GM19395 (cell line): ENCODE results near the gene IRF5.

ENCODE experiments used
- ATAC-seq: cut with Tn5 transposase; IDR thresholded peaks from one replicate; pipeline ENCODE4 v1.9.1; 2021; ENCODE audit warnings: mild to moderate bottlenecking, moderate library complexity; ENCODE audit not compliant: unreplicated experiment

Gene IRF5

DNA sequence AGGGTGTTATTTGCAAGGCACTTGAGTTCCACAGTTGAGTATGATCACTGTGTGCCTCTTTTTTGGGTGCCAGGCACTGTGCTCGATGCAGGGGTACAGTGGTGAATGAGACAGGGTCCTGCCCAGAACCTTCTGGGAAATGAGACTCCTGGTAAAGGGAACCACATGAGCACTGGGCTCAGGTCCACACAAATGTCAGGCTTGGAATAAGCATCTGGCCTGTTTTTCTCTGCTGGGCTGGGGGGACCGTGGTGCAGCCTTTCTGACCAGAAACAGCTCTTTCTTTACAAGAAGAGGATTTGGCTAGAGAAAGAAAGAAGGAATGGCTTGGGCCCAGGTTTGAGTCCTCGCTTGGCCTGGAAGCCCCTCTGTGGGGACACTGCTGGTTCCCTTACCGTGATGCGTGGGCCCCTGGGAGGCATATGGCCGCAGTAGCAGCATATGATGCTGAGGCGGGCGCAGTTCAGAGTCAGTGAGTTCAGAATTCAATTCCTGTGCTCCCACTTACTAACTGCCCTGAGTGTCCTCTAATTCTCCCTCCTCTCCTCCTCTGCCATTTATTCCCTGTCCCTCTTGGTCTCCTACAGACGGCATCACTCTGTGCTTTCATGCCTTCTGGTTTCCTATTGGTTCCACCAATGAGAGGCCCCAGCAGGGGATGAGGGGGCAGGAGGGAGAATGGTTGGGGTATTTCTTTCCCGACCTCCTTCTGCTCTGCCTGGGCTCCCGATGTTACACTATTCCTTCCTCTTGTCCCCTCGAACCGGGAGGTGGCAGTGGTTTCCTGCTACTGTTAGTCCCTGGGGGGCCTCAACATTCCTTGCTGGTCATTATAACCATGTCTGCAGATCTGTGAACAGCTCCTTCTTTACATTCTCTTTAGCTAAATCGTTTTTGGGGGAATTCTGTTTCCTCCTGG, 17.6 kb upstream of the IRF5 start:
- ATAC-seq: no peak

DNA sequence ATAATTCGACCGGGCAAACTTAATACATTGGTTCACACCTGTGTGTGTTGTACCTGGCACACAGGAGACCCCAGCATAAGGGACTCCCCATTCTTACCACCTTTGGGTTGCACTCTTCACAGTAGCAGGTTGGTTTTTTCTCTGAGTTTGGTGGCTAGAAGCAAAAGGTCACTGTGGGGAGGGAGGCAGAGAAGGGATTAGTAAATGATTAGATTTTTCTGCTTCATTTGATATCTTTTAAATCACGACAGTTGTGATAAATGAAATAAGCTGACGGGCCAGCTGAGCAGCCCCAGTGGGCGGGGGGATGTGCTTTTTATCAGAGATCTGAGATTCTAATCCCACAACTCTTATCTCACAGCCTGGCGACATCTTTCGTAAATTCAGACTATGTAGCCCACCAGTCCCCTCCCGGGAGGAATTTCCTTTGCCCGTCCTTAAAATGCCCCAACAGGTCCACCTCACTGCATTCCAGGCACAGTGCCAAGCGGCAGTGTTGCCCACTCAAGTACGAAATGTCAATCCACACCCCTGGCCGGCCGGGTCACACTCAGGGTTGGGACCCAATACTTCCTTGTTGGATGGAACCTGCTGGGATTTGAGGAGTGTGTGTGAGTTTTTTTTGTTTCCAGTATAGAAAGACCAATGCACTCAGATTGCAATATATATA, 16.7 kb upstream of the IRF5 start:
- ATAC-seq: no peak

DNA sequence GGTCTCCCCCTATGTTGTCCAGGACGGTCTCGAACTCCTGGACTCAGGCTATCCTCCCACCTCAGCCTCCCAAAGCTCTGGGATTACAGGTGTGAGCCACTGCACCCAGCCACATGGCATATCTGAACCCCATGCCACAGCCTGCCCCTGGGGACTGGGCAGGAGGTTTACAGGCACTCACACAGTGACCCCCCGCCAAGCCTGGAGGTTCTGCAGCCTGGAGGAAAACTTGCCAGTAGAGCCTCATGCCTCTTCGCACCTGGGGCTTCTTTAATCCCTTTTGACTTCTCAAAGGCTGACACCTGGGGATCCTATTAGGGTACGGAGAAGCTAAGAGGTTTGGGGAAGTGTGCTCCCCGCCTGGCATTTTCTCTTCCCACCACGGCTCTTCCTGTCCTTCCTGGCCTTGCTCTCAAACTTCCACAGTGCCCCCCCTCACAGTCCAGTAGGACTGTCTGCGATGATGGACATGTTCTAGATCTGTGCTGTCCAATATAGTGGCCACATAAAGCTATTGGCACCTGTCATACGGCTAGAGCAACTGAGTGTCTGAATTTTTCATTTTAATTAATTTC, 15.8 kb upstream of the IRF5 start:
- no peak for ATAC-seq

DNA sequence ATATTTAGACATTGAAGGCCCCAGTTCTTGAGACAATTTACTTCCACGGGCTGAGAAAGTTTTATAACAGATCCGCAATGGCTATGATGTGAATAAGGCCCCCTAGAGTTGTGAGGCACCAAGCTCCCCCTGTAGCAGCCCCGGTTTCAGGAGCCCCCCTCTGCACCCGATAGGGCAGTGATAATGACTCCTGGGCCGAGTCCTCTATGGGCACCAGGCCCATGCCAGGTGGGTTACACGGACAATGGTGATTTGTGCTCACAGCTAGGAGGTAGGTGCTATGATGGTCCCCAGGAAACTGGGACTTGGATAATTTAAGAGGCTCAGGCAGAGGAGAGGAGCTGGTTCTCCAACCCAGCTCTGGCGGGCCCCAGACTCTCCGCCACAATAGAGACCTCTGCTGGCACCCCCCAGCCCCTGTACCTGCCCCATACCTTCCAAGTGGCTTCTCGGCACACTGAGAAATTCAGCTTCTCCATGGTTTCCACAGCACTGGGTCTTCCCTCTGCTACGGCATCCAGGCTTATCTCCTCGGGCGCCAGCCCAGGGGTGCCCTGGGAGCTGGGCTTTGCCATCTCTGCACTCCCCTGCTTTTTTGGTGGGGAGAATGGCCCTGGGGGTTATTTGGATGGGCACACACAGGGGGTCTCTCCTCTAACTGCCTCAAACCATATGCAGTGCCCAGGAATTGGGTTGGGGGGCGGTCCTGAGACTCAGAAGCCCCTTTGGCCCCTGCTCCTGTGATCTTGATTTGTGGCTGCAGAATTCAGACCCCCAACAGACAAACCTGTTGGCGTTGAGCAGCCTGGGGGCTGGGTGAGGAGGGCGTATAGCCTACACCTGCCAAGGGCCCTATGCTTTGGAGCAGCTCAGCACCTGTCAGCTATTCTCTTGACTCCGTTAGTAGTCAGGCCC, 15.0 kb upstream of the IRF5 start:
- ATAC-seq: no peak

DNA sequence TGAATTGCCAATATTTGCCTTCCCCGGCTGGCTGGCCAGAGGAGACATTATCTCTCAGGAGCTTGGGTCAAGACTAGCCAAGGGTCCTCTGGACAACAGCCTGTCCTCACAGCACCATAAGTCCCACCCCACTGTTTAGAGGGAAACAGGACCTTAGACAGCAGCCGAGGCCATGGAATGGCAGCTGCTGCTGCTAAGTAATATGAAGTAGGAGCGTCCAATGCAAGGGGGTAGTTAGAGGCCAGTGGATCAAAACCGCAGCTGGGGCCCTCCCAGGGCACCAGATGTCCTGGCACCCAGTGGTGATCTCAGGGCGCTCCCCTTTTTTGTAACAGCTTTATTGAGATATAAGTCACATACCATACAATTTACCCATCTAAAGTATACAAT, 14.3 kb upstream of the IRF5 start:
- ATAC-seq: no peak

DNA sequence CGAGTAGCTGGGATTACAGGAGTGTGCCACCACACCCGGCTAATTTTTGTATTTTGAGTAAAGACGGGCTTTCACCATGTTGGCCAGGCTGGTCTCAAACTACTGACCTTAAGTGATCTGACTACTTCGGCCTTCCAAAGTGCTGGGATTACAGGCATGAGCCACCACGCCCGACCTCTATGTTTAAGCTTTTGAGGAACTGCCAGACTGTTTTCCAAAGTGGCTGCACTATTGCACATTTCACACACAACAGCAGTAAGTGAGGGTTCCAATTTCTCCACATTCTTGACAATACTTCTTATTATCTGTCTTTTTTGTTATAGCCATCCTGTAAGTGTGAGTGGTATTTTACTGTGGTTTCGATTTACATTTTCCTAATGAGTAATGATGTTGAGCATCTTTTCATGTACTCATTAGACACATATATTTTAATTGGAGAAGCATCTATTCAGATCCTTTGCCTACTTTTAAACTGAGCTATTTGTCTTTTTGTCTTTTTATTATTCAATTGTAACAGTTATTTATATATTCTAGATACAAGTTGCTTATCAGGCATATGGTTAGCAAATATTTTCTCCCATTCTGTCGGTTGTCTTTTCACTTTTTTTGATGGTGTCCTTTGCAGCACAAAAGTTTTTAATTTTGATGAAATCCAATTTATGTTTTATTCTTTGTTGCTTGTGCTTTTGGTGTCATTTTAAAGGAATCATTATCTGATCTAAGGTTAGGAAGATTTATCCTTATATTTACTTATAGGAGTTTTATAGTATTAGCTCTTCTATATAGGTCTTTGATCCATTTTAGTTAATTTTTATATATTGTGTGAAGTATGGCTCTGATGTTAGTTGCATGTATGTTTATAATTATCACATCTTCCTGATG, 12.8 kb upstream of the IRF5 start:
- no peak for ATAC-seq

DNA sequence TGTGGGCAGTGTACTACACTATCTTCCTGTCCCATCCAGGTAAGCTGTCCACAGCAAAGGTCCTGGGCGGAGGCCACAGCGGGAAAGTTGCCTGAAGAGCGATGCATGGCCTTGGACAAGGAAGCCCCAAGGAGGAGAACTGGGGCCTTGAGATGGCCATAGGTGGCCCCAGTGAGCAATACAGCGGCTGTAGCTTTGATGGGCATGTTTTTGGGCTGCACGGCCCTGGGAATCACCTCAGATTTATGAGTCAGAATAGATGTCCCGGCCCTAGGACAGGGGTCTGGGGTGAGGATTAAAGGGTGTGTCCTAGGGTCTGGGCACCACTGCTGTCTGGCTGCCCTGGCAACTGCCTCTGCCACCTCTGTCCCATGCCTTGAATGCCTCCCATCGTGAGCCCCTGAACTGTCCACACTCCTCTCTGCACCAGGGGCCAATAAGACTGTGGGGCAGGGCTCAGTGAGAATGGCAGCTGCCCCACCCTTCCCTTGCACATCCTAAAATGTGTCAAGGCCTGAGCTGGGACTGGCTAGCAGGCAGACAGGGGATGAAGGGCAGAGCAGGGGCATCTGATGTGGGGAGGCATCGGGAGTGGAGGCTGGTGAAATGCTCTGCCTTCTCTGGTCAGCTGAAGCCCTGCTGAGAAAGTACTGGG, 9.4 kb upstream of the IRF5 start:
- no peak for ATAC-seq

DNA sequence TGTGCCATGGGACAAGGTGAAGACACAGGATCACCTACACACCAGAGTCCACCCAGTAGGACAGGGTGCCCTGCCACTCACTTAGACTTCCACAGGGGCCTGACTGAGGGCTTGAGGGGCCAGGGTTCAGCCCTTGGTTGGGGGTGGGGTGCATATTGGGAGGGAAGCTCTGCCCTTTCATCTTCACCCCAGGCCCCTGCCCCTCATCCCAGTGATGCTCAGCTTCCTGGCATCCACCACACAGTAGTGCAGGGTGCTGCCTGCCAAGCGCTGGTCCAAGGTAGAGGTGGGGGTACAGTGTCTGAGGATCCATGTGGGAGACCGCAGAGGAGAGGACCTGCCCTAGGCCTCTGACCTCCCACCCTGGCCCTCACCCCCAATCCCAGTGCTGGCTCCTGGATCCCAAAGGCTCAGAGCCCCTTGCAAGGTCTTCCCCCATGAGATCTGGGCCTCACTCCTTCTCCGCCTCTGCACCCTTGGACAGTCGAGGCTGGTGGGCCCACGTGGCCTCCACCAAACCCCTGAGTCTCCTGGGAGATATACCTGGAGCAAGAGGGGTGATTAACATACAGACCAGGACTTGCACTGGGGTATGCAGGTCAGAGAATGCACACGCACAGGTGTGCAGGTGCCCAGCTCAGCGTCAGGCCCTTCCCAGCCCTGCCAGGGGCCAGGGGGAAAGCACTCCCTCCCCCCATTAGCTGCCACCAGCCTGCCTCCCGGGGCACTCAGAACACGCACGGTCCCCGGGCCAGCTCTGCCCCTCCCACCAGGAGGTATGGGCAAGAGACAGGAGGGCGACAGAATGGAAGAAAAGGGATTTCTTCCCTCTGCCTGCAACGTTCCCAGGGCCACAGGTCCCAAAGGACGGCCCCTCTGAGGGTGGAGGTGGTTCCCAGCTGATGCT, 8.6 kb upstream of the IRF5 start:
- ATAC-seq: no peak

DNA sequence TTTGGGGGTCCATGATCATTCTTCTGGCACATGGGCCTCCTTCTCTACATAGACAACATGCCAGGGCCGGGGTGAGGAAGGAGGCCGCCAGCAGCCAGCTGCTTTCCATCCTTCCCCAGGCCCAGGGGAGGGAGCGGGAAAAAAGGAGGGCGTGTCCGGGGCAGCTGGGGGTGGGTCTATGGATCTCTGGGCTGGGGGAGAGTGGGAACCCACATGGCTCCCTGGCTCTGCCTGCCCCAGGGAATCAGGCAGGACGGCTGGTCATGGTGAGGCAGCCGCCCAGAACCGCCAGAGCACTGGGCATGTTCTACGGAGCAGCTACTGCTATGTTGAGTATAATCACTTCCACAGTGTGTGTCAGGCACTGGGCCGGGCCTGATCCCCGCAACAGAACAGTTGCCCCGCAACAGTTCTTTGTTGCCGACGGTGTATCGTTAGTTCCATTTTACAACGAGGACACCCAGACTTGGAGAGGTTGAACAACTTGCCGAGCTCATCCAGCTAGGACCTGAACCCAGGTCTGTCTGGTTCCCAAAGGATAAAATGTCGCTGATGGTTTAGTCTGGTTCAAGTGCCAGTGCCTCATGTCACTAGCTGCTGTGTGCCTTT, 6.4 kb upstream of the IRF5 start:
- ATAC-seq: no peak

DNA sequence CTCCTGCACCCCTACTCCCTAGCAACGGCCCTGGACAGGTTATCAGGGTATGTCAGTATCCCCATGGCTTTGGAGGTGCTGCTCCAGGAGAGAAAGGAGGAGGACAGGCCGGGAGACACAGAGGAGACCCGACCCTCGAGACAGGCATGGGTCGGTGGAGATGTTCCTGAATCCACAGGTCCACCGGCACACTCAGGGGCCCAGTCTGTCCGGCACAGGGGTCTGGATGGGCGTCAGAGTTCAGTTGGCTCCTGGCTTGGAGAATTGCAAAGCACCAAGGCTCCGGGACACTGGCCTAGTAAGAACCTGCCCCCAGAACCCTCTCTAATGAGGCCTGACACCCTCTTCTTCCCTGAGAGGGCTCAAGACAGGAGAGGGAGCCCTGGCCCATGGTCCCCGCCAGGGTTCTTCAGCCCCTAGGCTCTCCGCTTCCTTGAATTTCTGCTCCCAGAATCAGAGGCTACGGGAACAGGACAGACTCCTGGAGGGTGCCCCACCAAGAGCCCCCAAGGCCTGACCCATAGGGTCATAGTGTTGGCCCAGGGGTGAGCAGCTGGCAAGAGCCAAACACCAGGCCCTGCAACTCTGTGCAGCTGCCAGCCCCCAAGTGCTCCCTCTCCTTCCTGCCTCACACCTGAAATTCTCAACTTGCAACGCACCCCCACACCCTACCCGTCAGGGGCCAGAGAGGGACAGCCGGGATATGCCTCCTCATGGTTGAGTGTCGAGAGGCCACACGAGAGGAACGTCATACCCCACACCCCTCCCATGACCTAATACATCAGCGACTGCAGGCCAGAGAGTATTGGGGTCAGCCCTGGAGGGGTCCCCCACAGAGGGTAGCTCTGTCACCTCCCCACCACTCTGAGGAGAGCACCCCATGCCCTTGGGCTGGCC, 5.5 kb upstream of the IRF5 start:
- no peak for ATAC-seq

DNA sequence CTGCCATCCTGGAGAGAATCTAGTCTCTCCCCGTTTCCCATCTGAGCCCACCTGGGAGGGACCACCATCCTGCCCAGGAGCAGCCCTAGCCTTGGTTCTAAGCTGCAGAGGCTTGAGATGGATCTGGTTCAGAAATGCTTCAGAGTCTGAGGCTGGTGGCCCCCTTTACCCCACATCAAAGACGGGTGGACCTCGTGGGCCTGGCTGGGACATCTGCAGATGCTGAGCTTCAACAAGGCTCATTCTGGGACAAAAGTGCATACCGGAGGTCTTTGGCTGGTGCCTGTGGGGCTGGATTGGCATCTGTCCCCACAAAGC, 4.9 kb upstream of the IRF5 start:
- no peak for ATAC-seq

DNA sequence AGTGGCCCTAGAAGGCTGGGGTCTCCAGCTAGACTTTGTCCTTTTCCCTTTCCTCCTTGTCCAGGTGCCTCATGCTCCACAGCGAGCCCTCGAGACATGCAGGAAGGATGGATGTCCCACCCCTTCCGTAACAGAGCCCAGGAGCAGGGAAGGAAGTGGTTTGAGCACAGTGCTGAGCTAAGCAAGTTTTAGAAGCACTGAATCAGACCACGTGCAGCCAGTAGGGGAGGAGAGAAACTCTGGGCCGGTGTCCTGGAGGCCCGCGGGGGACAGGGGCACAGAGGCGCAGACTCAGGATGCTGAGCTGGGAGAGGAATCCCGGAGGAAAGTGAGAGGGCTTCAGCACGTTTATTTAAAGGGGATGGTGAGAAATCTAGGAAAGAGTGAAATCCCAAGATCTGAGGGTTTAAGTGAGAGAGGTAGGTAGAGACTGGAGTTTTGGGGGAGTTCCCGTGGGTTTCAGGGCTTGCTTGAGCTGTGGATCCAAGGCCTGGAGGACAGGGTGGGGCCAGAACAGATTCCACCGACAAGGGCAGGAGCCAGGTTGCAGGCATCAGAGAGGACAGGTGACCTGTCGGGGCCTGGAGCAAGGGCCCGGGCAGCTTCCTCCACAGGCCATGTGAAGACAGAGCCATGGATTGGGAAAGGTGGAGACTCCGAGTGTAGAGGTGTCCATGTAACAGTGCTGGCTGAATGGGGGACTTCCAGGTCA, 4.4 kb upstream of the IRF5 start:
- ATAC-seq: peak; percentile 37

DNA sequence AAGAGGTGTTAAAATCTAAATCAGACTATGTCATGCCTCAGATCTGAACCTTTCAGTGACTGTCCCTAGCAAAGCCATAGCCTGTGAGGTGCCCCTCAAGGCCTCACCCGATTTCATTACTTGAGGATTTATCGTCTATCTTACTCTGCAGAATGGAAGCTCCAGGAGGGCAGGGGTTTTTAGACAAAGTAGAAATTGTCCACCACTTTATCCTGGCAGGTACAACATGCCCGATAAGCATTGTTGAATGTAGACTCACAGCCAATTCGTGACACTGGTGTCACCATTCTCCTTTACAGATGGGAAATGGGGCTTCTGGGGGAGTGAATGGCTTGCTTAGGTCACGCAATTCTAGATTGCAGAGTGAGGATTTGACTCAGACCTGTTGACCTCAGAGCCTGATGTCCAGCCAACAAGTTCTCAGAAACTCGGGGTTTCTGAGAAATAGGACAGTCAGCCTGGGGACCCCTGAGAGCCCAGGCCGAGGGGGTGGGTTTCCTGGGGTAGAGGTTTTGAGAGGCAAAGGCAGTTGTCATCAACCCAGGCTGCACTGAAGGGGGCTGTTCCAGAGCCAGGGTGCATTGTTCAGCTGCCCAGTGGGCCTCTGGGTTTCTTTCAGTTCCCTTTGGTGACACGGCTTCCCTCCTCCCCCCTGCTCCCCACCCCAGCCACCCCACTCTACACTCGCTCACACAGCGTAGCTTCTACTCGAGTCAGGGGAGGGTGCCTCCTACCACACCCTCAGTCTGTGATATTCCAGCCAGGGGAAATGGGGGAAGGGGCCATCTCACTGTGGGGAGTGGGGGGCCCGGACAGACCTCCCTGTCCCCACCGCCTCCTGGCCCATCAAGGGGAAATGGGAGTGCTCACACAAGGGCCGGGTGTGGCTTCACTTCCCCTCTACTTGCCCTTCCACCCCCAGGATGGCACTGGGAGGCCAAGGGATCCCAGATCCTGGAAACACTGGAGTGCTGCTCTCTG, 3.1 kb upstream of the IRF5 start:
- peak; percentile 54 for ATAC-seq

DNA sequence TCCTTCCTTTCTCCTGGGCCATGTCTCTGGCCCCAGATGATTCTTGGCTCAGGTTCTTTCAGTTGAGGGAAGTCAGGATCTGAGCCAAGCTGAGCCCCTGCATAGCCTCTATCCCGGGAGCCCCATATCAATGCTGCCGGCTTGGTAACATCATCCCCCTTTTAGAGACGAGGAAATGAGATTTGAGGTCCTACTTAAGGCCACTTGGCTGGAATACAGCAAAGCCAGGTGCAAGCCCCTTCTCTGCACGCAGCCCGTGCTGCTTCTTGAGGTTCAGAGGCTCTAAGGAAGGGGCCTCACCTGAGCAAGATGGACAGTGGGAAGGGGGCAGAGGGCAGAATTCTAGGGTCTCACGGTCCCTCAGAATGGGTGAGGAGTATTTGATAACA, 2.4 kb upstream of the IRF5 start:
- no peak for ATAC-seq

DNA sequence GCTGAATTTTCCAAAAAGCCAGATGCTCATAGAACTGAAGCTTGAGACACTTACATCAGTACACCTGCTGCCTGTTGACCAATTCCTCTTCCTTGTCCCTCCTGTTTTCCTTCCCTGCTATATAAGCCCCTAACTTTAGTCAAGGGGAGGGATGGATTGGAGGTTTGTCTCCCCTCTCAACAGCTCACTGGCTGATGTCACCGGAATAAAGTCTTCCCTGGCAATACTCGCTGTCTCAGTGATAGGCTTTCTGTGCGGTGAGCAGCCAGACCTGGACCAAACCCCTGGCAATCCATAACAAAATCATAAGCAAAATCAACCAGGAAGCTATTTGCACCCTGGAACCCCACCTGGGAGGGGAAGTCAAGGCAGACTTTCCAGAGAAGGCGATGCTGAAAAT, 929 bp upstream of the IRF5 start:
- ATAC-seq: no peak

DNA sequence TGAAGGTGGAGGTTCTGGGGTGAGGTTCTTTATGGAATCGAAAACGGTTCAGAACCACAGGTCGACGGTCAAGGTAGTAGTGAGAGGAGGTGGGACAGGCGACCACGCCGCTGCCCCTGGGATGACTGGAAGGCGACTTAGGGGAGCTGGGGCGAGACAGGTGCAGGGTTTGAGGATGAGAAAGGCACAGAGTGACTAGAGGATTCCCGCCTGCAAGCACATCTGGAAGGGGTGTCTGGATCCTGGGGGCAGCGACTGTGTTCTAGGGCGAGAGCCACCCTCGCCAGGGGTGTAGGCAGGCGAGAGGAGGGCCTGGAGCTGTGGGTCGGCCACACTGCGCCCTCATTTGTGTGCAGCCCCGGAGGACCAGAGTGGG, 468 bp upstream of the IRF5 start:
- no peak for ATAC-seq
